ENCODE data around the gene TRIL.

Gene TRIL

GRCh38 chr7:28983396-28984190 is 25.5 kb upstream of the TRIL start:
- no peak for DNase-seq (ENCODE audit: low read depth in 3 of 3)

DNA sequence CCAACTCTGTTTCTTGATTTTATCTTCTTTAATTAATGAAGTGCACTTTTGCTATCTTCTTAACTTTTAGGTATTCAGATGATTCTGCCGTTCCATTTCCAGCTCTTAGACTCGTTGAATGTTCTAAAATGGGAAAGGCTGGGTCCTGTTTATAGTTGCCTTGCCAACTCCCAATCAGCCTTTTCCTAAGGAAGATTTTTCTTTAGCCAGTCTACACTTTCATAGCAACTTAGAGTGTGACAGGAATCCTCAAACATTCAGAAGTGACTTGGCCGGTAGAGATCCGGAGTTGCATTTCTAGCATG is 23.0 kb upstream of the TRIL start:
- DNase-seq (ENCODE audit: low read depth in 3 of 3), result no peak

DNA sequence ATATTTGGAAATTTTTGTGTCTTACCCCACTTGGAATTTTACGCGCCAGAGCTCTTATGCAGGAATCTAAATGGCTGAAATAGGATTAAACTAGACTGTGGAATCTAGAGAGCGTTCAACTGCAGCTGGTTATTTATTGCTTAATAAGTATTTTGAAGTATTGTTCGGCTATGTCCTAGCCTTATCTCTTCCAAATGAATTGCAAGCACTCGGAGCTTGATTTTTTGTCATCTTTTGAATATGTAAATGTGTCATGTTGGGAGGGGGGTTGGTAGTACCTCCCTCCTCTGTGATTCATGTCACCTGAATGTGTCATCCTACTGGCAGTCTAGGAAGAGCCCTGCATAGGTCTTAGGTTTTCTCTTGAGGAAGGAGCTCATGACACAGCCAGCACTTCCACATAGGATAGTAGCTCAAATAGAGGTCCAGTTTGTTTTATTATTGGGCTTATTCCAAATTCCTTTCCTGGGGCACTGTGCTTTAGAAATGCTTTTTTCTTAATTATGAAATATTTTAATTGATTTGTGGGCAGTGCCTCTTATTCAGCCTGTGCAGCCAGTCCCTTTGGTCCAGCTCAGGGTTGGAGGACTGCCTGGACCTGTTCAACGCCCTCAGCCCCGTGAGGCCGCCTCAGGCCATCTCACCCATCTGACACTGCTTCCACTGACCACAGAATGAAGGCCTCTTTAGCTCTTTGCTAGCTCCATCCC is 22.5 kb upstream of the TRIL start:
- DNase-seq (ENCODE audit: low read depth in 3 of 3), result no peak

DNA sequence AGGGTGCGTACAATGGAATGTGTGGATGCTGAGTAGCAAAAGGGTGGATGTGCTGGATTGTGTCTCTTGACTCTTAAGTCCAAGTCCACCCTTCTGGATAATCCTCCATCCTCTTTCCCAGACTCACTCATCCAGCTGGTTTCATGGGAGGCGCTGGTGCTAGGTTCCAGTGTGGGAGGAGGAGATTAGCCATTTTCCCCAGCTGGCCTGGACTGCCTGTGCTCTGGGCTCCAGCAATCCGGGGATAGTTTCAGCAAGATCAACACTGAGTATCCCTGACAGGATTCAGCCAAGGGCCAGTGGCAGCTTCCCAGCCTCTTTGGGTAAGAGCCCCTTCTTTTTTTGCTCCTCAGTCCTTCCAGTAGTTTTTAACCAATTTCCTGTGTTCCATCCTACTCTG is 21.6 kb upstream of the TRIL start:
- no peak for DNase-seq (ENCODE audit: low read depth in 3 of 3)

DNA sequence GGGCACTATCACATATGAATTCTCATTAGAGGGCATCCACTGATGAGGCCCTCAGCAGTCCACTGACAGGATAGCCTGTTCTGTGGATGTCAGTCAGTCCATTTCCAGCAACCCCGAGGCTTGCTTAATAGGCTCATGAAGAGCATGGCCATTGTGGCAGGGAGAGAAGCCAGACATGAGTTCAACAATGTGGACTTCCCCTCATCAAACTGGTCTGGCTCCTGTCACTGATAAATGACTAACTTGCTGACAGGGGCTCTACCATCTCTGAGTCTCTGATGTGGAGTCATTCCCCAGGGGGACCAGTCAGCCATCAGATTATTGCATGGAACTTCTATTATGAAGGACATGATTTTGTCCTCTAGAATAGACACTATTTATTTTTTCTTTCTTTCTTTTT is 19.8 kb upstream of the TRIL start:
- no peak for DNase-seq (ENCODE audit: low read depth in 3 of 3)

DNA sequence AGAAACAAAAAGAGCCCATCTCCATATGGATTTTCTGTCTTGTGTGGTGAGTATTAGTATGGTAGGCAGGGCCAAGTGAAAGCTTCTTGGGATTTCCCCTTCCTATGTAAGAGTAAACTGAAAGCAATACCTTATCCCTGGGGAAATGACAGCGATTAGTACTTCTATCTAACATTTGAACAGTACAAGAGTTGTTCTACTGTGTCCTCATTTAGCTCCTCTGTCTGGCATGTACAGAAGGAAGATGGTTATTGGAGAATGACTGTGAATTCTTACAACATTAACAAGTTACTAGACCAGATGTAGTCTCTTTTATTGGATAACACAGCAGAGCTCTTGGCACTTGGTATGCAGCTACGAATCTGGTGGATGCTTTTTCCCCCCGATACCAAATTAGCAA is 17.9 kb upstream of the TRIL start:
- DNase-seq (ENCODE audit: low read depth in 3 of 3), result no peak

DNA sequence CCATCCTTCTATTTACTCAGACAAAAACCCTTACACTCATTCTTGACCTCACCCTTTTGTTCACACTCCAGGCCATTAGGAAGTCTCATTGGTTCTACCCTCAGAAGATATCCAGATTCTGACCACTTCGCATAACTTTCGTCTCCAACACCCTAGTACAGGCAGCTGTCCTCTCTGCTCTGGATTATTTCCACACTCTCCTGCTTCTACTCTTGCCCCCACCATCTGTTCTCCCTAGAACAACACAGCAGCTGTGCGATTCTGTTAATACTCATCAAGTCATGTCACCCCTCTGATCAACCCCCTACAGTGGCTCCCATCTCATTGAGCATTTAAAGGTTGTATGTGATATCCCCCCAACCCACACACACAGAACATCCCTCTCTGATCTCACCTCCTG is 15.5 kb upstream of the TRIL start:
- no peak for DNase-seq (ENCODE audit: low read depth in 3 of 3)

DNA sequence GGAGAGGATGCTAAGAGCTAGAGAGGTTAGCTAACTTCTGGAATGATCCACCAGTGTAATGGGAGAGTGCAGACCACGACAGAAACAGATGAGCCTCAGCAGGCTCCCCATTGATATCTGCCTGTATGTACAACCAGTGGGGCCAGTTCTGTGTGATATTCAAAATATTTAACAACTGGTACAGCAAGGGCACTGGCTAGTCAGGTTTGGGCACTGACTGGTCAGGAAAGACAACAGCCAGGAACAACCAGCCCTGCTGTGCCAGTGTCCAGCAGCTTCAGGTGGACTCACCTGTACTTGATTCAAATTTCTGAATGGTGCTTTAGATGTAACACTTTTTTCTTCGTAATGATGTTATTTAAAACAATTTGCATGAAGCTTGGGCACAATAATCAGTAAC is 5.9 kb upstream of the TRIL start:
- DNase-seq (ENCODE audit: low read depth in 3 of 3), result no peak

DNA sequence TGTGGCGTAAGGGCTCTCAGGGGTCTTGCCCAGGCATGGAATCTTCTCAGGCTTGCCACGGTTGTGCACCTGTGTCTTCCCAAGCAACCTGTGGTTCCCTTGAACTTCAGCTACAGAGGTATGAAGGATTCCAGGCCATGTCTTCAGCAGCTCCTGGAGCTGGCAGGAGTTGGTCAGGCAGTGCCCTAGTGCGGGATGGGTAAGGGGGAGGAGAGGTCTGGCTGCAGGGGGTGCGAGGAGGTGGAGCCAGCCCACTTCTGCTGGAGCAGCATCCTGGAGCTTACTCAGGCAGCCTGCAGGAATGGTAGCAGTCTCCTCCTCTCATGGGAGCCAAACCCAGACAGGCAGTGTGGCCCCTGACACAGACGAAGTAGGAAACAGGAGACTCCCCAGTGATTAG is 3.8 kb upstream of the TRIL start:
- no peak for DNase-seq (ENCODE audit: low read depth in 3 of 3)

DNA sequence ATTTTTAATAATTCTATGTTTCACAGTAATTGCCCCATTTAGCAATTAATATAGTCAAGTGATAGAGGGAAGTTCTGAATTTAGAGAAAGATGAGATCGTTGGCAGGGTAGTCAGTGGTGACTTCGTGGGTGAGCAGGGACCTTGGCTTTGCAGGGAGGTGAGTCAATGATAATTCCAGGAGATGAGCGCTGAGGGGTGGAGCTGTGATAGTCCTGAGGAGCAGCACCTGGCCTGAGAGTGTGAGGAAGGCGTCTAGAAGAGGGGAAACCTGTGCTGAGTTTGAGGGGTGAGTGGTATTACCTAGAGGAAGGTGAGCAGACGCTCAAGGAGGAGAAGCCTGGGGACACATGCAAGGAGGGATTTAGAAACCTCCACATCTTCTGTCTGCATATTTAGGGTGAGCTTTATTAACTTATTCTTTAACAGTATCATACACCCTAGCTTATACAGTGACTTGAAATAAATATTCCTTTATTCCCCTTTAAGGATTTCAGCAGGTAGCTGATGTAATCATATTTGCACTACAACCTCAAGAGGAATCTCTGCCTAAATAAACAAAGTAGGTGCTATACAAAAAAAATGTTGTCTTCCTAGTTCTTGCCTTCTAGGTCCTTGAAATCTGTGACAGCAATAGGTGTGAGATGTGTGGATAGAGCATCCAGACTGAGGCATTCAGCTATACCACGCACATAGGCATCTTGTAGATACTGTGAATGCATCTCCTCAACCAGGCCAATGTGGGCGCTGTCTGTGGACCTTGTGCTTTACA is 2.1 kb upstream of the TRIL start:
- no peak for DNase-seq (ENCODE audit: low read depth in 3 of 3)

DNA sequence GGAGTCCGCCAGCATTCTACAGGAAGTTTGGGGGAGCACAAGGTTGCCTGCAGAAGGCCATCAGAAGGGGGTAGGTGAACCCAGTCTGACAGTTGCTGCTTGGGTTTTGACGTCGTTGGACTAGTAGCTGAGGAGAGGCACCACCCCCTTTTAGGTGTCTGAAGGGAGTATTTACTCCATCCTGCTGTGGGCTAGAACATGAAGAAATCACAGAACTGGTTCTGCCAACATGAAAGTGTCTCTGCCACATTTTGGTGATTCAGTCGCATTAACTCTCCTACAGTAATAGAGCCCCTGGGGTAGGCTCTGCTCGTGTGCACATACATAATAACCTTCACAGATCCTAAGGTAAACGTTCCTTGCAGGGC is 834 bp upstream of the TRIL start:
- DNase-seq (ENCODE audit: low read depth in 3 of 3), result no peak

- DNase-seq (ENCODE audit: low read depth in 3 of 3), result no peak
Observed at GRCh38 chr7:28957751-28958234, 337 bp downstream of the TRIL start.

- DNase-seq (ENCODE audit: low read depth in 3 of 3), result no peak
Observed at GRCh38 chr7:28957064-28957750, 923 bp downstream of the TRIL start.

GRCh38 chr7:28956608-28957063 is 1.5 kb downstream of the TRIL start:
- DNase-seq (ENCODE audit: low read depth in 3 of 3), result no peak

DNA sequence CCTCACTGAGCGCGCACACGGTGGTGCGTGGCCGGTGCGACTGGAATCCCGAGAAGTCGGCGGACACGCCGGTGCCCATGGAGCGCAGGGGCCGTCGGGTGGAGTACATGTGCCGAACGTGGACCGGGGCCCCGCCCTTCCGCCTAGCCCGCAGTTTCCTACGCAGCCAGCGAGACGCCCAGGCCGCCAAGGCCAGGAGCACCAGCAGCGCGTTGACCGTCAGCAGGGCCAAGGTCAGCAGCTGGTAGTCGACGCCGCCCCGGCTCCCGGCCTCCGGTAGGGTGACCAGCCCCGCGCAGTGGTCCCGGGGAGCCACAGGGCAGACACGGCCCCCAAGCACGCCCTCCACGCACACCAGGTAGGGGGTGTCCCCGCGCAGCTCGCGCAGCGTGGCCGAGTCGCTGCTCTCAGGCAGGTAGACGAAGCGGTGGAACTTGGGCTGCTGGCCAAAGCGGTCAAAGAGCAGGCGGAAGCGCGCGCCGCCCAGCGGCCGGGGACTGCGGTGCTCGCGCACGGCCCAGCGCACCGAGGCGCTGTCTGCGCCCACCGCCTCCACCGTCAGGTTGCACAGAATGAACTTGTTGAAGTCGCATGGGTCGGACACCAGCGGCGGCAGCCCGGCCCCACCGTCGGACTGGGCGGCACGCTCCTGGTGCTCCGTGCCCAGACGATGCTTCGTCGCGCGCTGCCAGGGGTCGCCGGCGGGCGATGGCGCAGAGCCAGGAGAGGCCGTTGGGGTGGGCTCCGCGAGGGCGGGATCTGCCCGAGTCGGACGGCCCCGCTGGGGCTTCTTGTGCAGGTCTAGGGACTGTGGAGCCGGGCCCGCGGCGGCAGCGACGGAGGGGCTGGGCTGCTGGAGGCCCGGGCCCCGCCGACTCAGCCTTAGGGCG is 2.2 kb downstream of the TRIL start:
- no peak for DNase-seq (ENCODE audit: low read depth in 3 of 3)

DNA sequence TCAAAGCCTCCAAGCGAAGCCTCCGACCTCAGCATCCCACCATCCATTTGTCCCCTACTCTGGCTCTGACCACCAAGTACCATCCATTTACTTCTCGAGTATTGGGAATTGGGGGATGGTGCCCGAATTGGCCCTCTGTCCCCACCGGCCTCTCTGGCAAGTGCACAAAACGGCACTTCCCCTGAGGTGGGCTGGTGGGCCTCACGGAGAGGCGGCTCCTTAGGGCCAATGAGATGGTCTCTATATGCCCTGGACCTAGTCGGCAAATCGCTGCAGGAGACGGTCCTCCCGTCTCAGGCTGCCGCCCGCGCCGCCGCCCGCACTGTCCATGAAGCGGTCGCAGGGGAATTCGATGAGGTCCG is 2.8 kb downstream of the TRIL start:
- DNase-seq (ENCODE audit: low read depth in 3 of 3), result no peak

DNA sequence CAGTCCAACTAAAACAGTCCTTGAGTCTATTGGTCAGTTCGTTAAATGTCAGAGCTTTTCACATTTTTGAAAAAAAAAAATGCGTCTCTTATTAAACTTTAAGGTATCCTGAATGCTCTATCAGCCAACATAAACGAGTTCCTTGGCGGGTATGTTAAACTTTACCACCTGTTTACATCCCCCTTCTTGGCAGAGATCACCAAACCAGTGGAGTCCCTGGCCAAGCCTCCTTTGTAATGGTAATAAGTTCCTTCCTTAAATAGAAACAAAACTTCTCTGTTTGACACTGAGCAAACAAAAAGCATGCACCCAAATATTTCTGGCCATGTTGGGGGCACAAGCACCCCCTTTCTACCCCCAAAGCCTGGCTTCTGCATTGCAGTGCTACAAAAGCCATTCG is 3.2 kb downstream of the TRIL start:
- DNase-seq (ENCODE audit: low read depth in 3 of 3), result no peak

GRCh38 chr7:28954471-28954870 is 3.7 kb downstream of the TRIL start:
- no peak for DNase-seq (ENCODE audit: low read depth in 3 of 3)

GRCh38 chr7:28953633-28954032 is 4.5 kb downstream of the TRIL start:
- no peak for DNase-seq (ENCODE audit: low read depth in 3 of 3)

GRCh38 chr7:28942168-28942567 is 16.0 kb downstream of the TRIL start:
- no peak for DNase-seq (ENCODE audit: low read depth in 3 of 3)

GRCh38 chr7:28941633-28942032 is 16.5 kb downstream of the TRIL start:
- no peak for DNase-seq (ENCODE audit: low read depth in 3 of 3)

Measured in stimulated activated CD4-positive, alpha-beta T cell treated with anti-CD3 and anti-CD28 coated beads, TNF-alpha, amount 100 ng/mL, for 4 hours (primary cell).